ENCODE results near the gene ACER3.
"Not testable (repeated sequence)": the region's sequence is repeated elsewhere in the genome, so short reads cannot be mapped to it uniquely, and the experiment has no call there.

ACER3 gene

DNA sequence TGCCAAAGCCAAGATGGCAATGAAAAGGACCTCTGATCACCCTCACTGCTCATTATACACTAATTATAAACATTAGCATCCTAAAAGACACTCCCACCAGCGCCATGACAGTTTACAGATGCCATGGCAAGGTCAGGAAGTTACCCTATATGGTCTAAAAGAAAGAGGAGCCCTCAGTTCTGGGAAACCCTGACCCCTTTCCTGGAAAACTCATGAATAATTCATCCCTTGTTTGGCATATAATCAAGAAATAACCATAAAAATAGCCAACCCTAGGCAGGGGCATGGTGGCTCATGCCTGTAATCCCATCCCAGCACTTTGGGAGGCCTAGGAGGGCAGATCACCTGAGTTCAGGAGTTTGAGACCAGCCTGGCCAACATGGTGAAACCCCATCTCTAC, 193.4 kb downstream of the ACER3 start:
- in situ Hi-C loops (cut with MboI; ENCODE audit: low sequenced_read_pairs) = no loop called here

GRCh38 chr11:77055101-77055561, 194.4 kb downstream of the ACER3 start:
- in situ Hi-C loops (cut with MboI; ENCODE audit: low sequenced_read_pairs) = no loop called here

DNA sequence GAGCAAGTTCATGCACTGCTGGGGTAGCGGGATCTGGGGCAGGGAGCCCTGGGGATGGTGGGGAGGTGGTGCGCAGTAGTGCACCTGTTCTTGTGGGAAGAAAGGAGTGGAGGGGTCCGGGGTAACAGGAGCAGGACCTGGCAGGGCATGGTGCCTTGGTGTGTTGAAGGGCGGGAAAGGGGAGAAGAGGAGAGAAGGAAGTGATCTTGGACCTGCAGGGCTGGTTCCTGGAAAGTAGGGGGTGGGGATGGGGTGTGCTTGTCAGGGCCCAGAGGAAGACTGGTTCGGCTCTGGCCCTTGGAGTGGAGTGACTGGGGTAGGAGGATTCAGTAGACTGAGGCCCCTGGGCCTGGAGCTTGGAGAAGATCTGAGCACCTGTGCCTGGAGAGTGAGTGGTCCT, 195.2 kb downstream of the ACER3 start:
- in situ Hi-C loops (cut with MboI; ENCODE audit: low sequenced_read_pairs) = no loop called here

GRCh38 chr11:77056814-77057402, 196.2 kb downstream of the ACER3 start:
- in situ Hi-C loops (cut with MboI; ENCODE audit: low sequenced_read_pairs) = no loop called here

- in situ Hi-C loops (cut with MboI; ENCODE audit: low sequenced_read_pairs) = no loop called here
These were observed 197.3 kb downstream of the ACER3 start for GRCh38 chr11:77057938-77058474.

GRCh38 chr11:77058900-77059299, 198.2 kb downstream of the ACER3 start:
- in situ Hi-C loops (cut with MboI; ENCODE audit: low sequenced_read_pairs) = no loop called here

GRCh38 chr11:77059806-77060205, 199.1 kb downstream of the ACER3 start:
- in situ Hi-C loops (cut with MboI; ENCODE audit: low sequenced_read_pairs) = no loop called here

DNA sequence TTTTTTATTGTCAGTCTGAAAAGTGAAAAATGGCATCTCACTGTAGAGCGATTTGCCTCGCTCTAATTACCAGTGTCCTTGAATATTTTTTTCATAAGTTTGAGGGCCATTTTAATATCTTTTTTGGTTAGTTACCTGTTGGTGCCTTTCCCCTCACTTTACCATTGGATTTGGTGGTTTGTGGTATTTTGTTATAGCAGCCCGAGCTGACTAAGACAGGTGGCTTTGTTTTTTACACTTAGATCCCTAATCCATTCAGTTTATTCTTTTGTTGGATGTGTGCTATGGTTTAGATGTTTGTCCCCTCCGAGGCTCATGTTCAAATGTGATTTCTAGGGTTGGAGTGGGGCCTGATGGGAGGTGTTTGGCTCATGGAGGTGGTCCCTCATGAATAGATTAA, 199.5 kb downstream of the ACER3 start:
- in situ Hi-C loops (cut with MboI; ENCODE audit: low sequenced_read_pairs) = no loop called here

GRCh38 chr11:77061258-77061657, 200.5 kb downstream of the ACER3 start:
- in situ Hi-C loops (cut with MboI; ENCODE audit: low sequenced_read_pairs) = not testable (repeated sequence)

DNA sequence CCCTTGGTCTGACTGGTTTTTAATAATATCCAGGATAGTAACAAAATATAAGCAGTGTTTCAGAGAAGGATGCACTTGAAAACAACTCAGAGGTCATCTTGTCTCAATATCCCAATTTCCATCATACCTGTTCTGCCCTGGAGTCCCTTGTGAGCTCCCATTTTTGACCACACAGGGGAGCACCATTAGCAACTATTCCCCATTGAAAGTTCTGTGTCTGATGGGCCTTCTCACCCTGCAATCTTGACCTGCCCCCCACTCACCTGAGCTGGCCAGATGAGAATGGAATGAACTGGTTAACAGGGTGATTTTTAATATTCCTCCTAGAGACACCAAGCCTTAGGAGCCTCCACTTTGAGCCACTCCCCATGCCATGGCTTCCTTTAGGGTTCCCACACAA, 202.2 kb downstream of the ACER3 start:
- in situ Hi-C loops (cut with MboI; ENCODE audit: low sequenced_read_pairs) = no loop called here

- in situ Hi-C loops (cut with MboI; ENCODE audit: low sequenced_read_pairs) = no loop called here
These were observed 202.7 kb downstream of the ACER3 start for GRCh38 chr11:77063407-77063806.

DNA sequence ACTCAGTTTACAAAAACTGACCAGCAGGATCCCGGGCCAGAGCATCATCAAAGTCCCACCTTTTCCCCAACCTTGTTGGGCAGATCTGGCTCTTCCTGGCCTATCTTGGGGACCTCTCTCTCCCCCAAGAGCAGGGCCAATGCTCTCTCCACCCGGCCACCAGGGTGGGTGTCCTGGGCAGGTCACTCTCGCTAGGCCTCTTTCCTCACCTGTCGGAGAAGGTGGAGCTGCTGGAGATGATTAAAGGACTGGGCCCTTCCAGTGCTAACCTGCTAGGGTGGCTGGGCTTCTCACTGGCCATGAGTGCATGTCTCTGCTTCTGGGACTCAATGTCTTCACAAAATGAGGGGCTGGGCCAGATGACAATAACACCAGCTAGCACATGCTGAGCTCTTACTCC, 203.1 kb downstream of the ACER3 start:
- in situ Hi-C loops (cut with MboI; ENCODE audit: low sequenced_read_pairs) = no loop called here

GRCh38 chr11:77064648-77065217, 204.0 kb downstream of the ACER3 start:
- in situ Hi-C loops (cut with MboI; ENCODE audit: low sequenced_read_pairs) = no loop called here

DNA sequence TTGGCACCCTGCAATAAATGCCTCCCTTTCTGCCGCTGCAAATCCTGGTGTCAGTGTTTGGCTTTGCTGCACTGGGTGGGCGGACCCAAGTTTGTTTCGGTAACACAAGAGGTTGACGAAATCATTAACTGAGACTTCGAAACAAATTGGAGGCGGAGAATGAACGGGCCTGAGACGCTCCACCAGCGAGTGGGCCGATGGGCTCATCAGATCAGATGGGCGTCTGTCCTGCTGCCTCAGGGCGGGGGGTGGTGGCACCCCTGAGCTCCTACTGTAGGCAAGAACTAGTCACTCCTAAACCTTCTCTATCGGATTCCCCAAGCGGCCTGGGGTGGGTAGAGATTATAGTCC, 205.1 kb downstream of the ACER3 start:
- in situ Hi-C loops (cut with MboI; ENCODE audit: low sequenced_read_pairs) = no loop called here

GRCh38 chr11:77066229-77067042, 205.7 kb downstream of the ACER3 start, which contains the start of gene CAPN5:
Gene CAPN5, plus strand, starts transcription at chr11:77066971. Its CDS starts 17,916 bp downstream, at chr11:77084887.
- in situ Hi-C loops (cut with MboI; ENCODE audit: low sequenced_read_pairs) = no loop called here

DNA sequence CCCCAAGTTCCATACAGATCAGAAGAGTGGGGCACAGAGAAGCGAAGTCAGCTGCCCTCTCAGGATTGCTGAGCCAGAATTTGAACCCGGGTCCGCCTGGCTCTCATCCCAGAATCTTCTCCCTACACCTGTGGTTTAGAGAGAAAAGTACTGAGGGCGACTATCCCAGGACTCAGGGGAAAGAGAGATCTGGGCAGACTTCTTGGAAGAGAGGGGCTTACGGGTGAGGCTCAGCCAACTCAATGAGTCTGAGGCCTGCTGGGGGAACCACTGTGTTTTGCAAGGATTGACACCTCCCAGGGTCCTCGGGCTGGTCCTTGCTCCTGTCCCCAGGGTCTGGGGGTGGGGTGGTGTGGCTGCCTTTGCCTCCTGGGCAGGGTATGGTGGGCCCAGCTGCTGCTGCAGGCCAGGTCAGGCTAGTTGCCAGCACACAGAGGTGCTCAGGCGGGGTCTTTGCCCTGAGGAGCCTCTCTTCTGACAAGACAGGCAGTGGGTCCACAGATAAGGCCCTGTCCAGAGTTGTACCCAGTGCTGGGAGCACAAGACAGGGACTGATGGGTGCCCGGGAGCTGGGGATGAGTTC, 207.2 kb downstream of the ACER3 start:
- in situ Hi-C loops (cut with MboI; ENCODE audit: low sequenced_read_pairs) = no loop called here

GRCh38 chr11:77068457-77069335, 208.0 kb downstream of the ACER3 start:
- in situ Hi-C loops (cut with MboI; ENCODE audit: low sequenced_read_pairs) = no loop called here

GRCh38 chr11:77069336-77069968, 208.7 kb downstream of the ACER3 start:
- in situ Hi-C loops (cut with MboI; ENCODE audit: low sequenced_read_pairs) = no loop called here

GRCh38 chr11:77069969-77070582, 209.4 kb downstream of the ACER3 start:
- in situ Hi-C loops (cut with MboI; ENCODE audit: low sequenced_read_pairs) = no loop called here

DNA sequence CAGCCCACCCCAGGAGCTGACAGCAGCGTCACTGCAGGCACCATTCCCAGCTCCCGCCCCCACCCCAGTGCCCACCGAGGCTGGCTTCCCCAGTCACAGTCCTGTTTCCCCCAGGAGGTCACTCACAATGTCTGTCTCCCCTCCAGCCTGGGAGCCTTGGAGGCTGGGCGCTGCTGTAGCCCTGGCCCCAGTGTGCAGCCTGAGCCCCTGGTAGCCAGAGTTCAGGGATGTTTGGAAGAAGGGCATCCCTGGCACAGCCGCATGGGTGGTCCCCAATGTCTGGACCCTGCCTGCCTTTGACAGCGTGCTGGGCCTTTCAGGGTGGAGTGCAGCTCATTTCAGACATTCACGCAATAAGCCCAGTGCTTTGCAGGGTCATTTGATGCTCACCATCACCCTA, 210.4 kb downstream of the ACER3 start:
- in situ Hi-C loops (cut with MboI; ENCODE audit: low sequenced_read_pairs) = no loop called here
